Superior temporal gyrus (tissue), 1 donor: Measurements from ENCODE around the gene TFG.

Source experiments
- DNase-seq: peaks from one replicate; pipeline ENCODE4 v3.0.0-alpha.2; 2016; ENCODE audit errors: extremely low spot score

TFG gene

GRCh38 chr3:100796556-100796955 is 87.3 kb downstream of the TFG start:
- peak; percentile 50 for DNase-seq

GRCh38 chr3:100798012-100798411 is 88.7 kb downstream of the TFG start:
- DNase-seq, result no peak
